Ascending aorta (tissue), 2 donors: Measurements from ENCODE around the gene LYST. TPM values are rescaled to one million over a fixed set of nuclear protein-coding genes. Genes with fewer than 3 reads are reported as not detected.
"Not testable (repeated sequence)": the region's sequence is repeated elsewhere in the genome, so short reads cannot be mapped to it uniquely, and the experiment has no call there.

ENCODE experiments used
- DNase-seq, 2 donors: peaks; one replicate each; pipeline ENCODE4 v3.0.0-alpha.2; 2019; ENCODE audit warnings: low spot score in 2 of 2
- H3K27ac ChIP-seq, 2 donors: fragments of 200-600 bp; sonication (generic); one replicate each; pipeline ENCODE4 v1.5.1; 2016 to 2017; ENCODE audit warnings: mild to moderate bottlenecking in 1 of 2
- H3K27me3 ChIP-seq: fragments of 200-600 bp; sonication (generic); one replicate; pipeline ENCODE4 v1.5.1; 2017
- H3K36me3 ChIP-seq, 2 donors: fragments of 200-600 bp; sonication (generic); one replicate each; pipeline ENCODE4 v1.5.1; 2016
- H3K4me1 ChIP-seq, 2 donors: fragments of 200-600 bp; sonication (generic); one replicate each; pipeline ENCODE4 v1.5.1; 2016 to 2017; ENCODE audit warnings: mild to moderate bottlenecking in 1 of 2
- H3K4me3 ChIP-seq, 2 donors: fragments of 200-600 bp; sonication (generic); one replicate each; pipeline ENCODE4 v1.5.1; 2016 to 2017; ENCODE audit warnings: mild to moderate bottlenecking in 1 of 2
- H3K9me3 ChIP-seq, 2 donors: fragments of 200-600 bp; sonication (generic); one replicate each; pipeline ENCODE4 v1.5.1; 2016
- CTCF ChIP-seq, 3 experiments: fragments of 200-600 bp in 2 of 3; fragments of 450-650 bp in 1 of 3; sonication (generic) in 2 of 3; IDR thresholded peaks; one replicate each; pipeline ENCODE4 v1.5.1; 2016 to 2019; ENCODE audit warnings: antibody characterized with exemption in 3 of 3, mild to moderate bottlenecking in 1 of 3, moderate library complexity in 1 of 3
- intact Hi-C: fragments of 100-400 bp; cut with DNase I; formaldehyde crosslinking; loops from one replicate; pipeline ENCODE4 v1.15.1; 2023
- total RNA-seq: library from RNA; depleted of rRNA; stranded (reverse); fragments of >200 nt; gene quantifications from one replicate; pipeline ENCODE4 v1.1.0, GENCODE V29; 2016

The LYST gene
- total RNA-seq, 1 donor from 2014 or later: 169 TPM

- intact Hi-C loops: no loop called here
- peaks cover 17 to 43% of the 10 kb centered on the region in 2 donors for H3K36me3 ChIP-seq
- H3K27ac ChIP-seq: no peak overlapping the region
- H3K9me3 ChIP-seq: no peaks in the 10 kb centered on the region
- H3K27me3 ChIP-seq: no peaks in the 10 kb centered on the region
- no peaks in the 10 kb centered on the region for H3K4me1 ChIP-seq
- TF ChIP-seq CTCF (IDR thresholded peaks at IDR 0.05): no peak
- H3K4me3 ChIP-seq: no peak overlapping the region
- no peak for DNase-seq
Observed at GRCh38 chr1:235766794-235767285, 99.9 kb downstream of the LYST start.

GRCh38 chr1:235763962-235764361 lies 102.7 kb downstream of the LYST start:
- no peak for DNase-seq
- Histone ChIP-seq H3K27ac (no peak overlapping the region), H3K9me3 (no peaks in the 10 kb centered on the region), H3K4me1 (no peaks in the 10 kb centered on the region), H3K27me3 (no peaks in the 10 kb centered on the region), H3K4me3 (no peak overlapping the region), H3K36me3 (peaks cover 24 to 63% of the 10 kb centered on the region in 2 donors)
- intact Hi-C loops: no loop called here
- no peak for TF ChIP-seq CTCF (IDR thresholded peaks at IDR 0.05)

GRCh38 chr1:235759336-235759735 lies 107.4 kb downstream of the LYST start:
- no peak for TF ChIP-seq CTCF (IDR thresholded peaks at IDR 0.05)
- H3K27ac ChIP-seq: no peak overlapping the region
- DNase-seq: no peak
- H3K27me3 ChIP-seq: no peaks in the 10 kb centered on the region
- intact Hi-C loops: no loop called here
- H3K36me3 ChIP-seq: peaks cover 21 to 80% of the 10 kb centered on the region in 2 donors
- no peaks in the 10 kb centered on the region for H3K9me3 ChIP-seq
- no peaks in the 10 kb centered on the region for H3K4me1 ChIP-seq
- no peak overlapping the region for H3K4me3 ChIP-seq

GRCh38 chr1:235758931-235759330 lies 107.8 kb downstream of the LYST start:
- no peak for DNase-seq
- intact Hi-C loops: no loop called here
- Histone ChIP-seq H3K9me3 (no peaks in the 10 kb centered on the region), H3K4me3 (no peak overlapping the region), H3K27me3 (no peaks in the 10 kb centered on the region), H3K36me3 (peaks cover 23 to 81% of the 10 kb centered on the region in 2 donors), H3K4me1 (no peaks in the 10 kb centered on the region), H3K27ac (no peak overlapping the region)
- no peak for TF ChIP-seq CTCF (IDR thresholded peaks at IDR 0.05)

- TF ChIP-seq CTCF (IDR thresholded peaks at IDR 0.05): no peak
- intact Hi-C loops: no loop called here
- no peak for DNase-seq
Observed at GRCh38 chr1:235757587-235758096, 109.1 kb downstream of the LYST start.

GRCh38 chr1:235754186-235754585 lies 112.5 kb downstream of the LYST start:
- H3K9me3 ChIP-seq, H3K4me1 ChIP-seq, H3K27me3 ChIP-seq, H3K4me3 ChIP-seq, DNase-seq, H3K27ac ChIP-seq, intact Hi-C loops: not testable (repeated sequence)
- H3K36me3 ChIP-seq: peaks cover 18 to 68% of the 10 kb centered on the region in 2 donors

More at GRCh38 chr1:235757587-235758096, 109.1 kb downstream of the LYST start:
- no peaks in the 10 kb centered on the region for H3K4me1 ChIP-seq
- H3K27ac ChIP-seq: no peak overlapping the region
- H3K9me3 ChIP-seq: no peaks in the 10 kb centered on the region
- H3K4me3 ChIP-seq: no peak overlapping the region
- H3K27me3 ChIP-seq: no peaks in the 10 kb centered on the region
- H3K36me3 ChIP-seq: peaks cover 21 to 76% of the 10 kb centered on the region in 2 donors
